Measurements from ENCODE around the gene SMYD4.

DNA sequence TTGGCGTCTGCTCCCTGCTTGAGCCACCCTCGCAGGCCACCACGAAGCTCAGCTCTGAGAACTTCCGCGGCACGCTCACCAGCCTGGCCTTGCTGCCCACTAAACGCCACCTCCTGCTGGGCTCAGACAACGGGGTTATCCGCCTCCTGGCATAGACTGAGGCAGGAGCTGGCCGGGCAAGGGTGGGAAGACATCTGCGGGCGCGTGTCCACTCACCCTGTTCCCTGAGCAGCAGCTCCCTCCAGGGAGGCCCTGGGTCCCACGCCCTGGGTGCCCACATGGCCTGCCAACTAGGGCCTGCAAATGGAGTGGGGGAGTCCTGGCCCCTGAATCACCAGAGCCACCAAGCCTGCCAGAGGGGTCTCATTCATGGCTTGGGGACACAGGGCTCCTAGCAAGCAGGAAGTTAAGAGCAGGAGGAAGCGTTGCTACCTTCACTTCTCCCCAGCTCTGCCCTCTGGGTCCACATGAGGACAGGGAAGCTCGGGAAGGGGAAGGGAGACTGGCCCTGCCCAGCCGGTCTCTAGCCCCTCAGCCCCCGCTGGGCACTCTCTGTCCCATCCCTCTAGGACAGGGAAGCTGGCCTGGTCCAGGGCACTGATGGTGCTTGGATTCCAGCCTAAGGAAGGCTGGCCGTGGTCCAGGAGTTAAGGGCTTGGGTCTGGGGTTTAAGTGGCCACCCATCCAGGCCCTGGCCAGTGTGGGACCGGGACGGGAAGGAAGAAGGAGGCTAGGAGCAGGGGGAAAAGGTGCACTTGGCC is 92.0 kb downstream of the SMYD4 start:
- TF ChIP-seq ZBTB48 (tag by site-specific recombination; IDR thresholded peaks at IDR 0.05), result no peak
- no peak for TF ChIP-seq KLF10 (tag by site-specific recombination; IDR thresholded peaks at IDR 0.05)
- TF ChIP-seq CTCF (tag by site-specific recombination; IDR thresholded peaks at IDR 0.05), result no peak
- no peak for TF ChIP-seq ZFP3 (tag by site-specific recombination; IDR thresholded peaks at IDR 0.05; ENCODE audit: low read depth)
- TF ChIP-seq ZNF521 (tag by site-specific recombination; IDR thresholded peaks at IDR 0.05), result no peak
- TF ChIP-seq ZNF558 (tag by site-specific recombination; IDR thresholded peaks at IDR 0.05), result no peak
- TF ChIP-seq ZNF24 (tag by site-specific recombination; IDR thresholded peaks at IDR 0.05), result no peak
- TF ChIP-seq, protein P1, sequence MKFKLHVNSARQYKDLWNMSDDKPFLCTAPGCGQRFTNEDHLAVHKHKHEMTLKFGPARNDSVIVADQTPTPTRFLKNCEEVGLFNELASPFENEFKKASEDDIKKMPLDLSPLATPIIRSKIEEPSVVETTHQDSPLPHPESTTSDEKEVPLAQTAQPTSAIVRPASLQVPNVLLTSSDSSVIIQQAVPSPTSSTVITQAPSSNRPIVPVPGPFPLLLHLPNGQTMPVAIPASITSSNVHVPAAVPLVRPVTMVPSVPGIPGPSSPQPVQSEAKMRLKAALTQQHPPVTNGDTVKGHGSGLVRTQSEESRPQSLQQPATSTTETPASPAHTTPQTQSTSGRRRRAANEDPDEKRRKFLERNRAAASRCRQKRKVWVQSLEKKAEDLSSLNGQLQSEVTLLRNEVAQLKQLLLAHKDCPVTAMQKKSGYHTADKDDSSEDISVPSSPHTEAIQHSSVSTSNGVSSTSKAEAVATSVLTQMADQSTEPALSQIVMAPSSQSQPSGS (tag by site-specific recombination; IDR thresholded peaks at IDR 0.05; ENCODE audit: low read depth), result no peak
- TF ChIP-seq, protein P2, sequence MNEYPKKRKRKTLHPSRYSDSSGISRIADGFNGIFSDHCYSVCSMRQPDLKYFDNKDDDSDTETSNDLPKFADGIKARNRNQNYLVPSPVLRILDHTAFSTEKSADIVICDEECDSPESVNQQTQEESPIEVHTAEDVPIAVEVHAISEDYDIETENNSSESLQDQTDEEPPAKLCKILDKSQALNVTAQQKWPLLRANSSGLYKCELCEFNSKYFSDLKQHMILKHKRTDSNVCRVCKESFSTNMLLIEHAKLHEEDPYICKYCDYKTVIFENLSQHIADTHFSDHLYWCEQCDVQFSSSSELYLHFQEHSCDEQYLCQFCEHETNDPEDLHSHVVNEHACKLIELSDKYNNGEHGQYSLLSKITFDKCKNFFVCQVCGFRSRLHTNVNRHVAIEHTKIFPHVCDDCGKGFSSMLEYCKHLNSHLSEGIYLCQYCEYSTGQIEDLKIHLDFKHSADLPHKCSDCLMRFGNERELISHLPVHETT (tag by site-specific recombination; IDR thresholded peaks at IDR 0.05), result no peak
- TF ChIP-seq SETDB1 (IDR thresholded peaks at IDR 0.05; ENCODE audit: insufficient read length, low read length), result no peak

Data from HEK293 (cell line).